HepG2 (cell line): Measurements from ENCODE around the gene F12. TPM values are rescaled to one million over a fixed set of nuclear protein-coding genes. Genes with fewer than 3 reads are reported as not detected.
A peak's percentile ranks its signal among the peaks of the same experiment; 100 is the strongest.

Source experiments
- BCL6 ChIP-seq: IDR thresholded peaks from 2 replicates; pipeline ENCODE4 v1.6.1; 2016; ENCODE audit warnings: missing genetic modification reagents, missing compliant biosample characterization
- BORCS8-MEF2B ChIP-seq: sonication (generic); formaldehyde crosslinking; IDR thresholded peaks from 2 replicates; pipeline ENCODE4 v1.8.0; 2022; ENCODE audit warnings: mild to moderate bottlenecking, missing genetic modification reagents
- FOXA1 ChIP-seq, 2 experiments: fragments of 450-650 bp in 1 of 2; sonication (generic) in 1 of 2; formaldehyde crosslinking in 1 of 2; IDR thresholded peaks; 2 replicates each; pipeline versions ENCODE4 v1.4.0 to v1.6.1; 2016 to 2020; ENCODE audit warnings: missing genetic modification reagents in 1 of 2
- MAF1 ChIP-seq: sonication (generic); formaldehyde crosslinking; IDR thresholded peaks from 2 replicates; pipeline ENCODE4 v1.5.0; 2020; ENCODE audit warnings: missing genetic modification reagents, borderline replicate concordance
- NR2C2 ChIP-seq: sonication (generic); formaldehyde crosslinking; IDR thresholded peaks from 2 replicates; pipeline ENCODE4 v1.4.0; 2020; ENCODE audit warnings: missing genetic modification reagents, mild to moderate bottlenecking, moderate library complexity, borderline replicate concordance
- PHF8 ChIP-seq: sonication (generic); formaldehyde crosslinking; IDR thresholded peaks from 2 replicates; pipeline ENCODE4 v1.5.0; 2020; ENCODE audit warnings: missing genetic modification reagents
- RFXANK ChIP-seq: IDR thresholded peaks from 2 replicates; pipeline ENCODE4 v1.6.1; 2016
- SALL2 ChIP-seq: sonication (generic); formaldehyde crosslinking; IDR thresholded peaks from 2 replicates; pipeline ENCODE4 v1.8.1; 2023; ENCODE audit warnings: mild to moderate bottlenecking, missing genetic modification reagents, inconsistent platforms
- SATB2 ChIP-seq: sonication (generic); formaldehyde crosslinking; IDR thresholded peaks from 2 replicates; pipeline ENCODE4 v1.5.0; 2020; ENCODE audit warnings: missing genetic modification reagents
- SP5 ChIP-seq: IDR thresholded peaks from 2 replicates; pipeline ENCODE4 v1.6.1; 2016; ENCODE audit warnings: low read depth, borderline replicate concordance
- SRSF4 ChIP-seq: fragments of 200-400 bp; formaldehyde crosslinking; IDR thresholded peaks from one replicate; pipeline ENCODE4 v1.6.1; 2018; ENCODE audit warnings: mild to moderate bottlenecking, low read depth, low read length, moderate library complexity; ENCODE audit not compliant: poor library complexity, severe bottlenecking
- ZBTB42 ChIP-seq: sonication (generic); formaldehyde crosslinking; IDR thresholded peaks from 2 replicates; pipeline ENCODE4 v1.5.0; 2020; ENCODE audit warnings: mild to moderate bottlenecking, missing genetic modification reagents
- ZNF264 ChIP-seq: sonication (generic); formaldehyde crosslinking; IDR thresholded peaks from 2 replicates; pipeline ENCODE4 v1.4.0; 2020; ENCODE audit warnings: missing genetic modification reagents
- ZNF317 ChIP-seq: sonication (generic); formaldehyde crosslinking; IDR thresholded peaks from 2 replicates; pipeline ENCODE4 v1.5.0; 2020; ENCODE audit warnings: mild to moderate bottlenecking, missing genetic modification reagents
- ZNF660 ChIP-seq: sonication (generic); formaldehyde crosslinking; IDR thresholded peaks from 2 replicates; pipeline ENCODE4 v1.5.1; 2020; ENCODE audit warnings: mild to moderate bottlenecking, low read depth, missing genetic modification reagents, borderline replicate concordance
- ZNF737 ChIP-seq: sonication (generic); formaldehyde crosslinking; IDR thresholded peaks from 2 replicates; pipeline ENCODE4 v1.5.0; 2020; ENCODE audit warnings: missing genetic modification reagents, mild to moderate bottlenecking, borderline replicate concordance
- ZNF75D ChIP-seq: sonication (generic); formaldehyde crosslinking; IDR thresholded peaks from 2 replicates; pipeline ENCODE4 v1.8.1; 2023; ENCODE audit warnings: missing genetic modification reagents, mild to moderate bottlenecking, borderline replicate concordance
- ZNF878 ChIP-seq: sonication (generic); formaldehyde crosslinking; IDR thresholded peaks from 2 replicates; pipeline ENCODE4 v1.8.1; 2023; ENCODE audit warnings: mild to moderate bottlenecking, missing genetic modification reagents, moderate library complexity
- polyA plus RNA-seq, 8 experiments: library from polyadenylated mRNA; depleted of rRNA in 3 of 8; stranded (reverse) in 7 of 8; unstranded in 1 of 8; fragments of >200 nt; fragmentation: Illumina TruSeq in 4 of 8; extraction: Trizol in 4 of 8; gene quantifications; 2 replicates each; pipeline versions ENCODE4 v1.2.1 to v1.2.3, GENCODE V29; 2011 to 2016; ENCODE audit warnings: low read depth in 4 of 8, missing spikeins in 1 of 8, mixed read lengths in 1 of 8; ENCODE audit not compliant: insufficient read depth in 1 of 8
- total RNA-seq, 5 experiments: library from RNA; depleted of rRNA; stranded (reverse); fragments of >200 nt; fragmentation: Illumina TruSeq; extraction: Trizol; gene quantifications; 2 replicates each; pipeline ENCODE4 v1.2.3, GENCODE V29; 2016; ENCODE audit warnings: low read depth in 1 of 5
- TF ChIP-seq, protein P1 (sequence below): sonication (generic); formaldehyde crosslinking; conservative IDR thresholded peaks from 2 replicates; pipeline ENCODE4 v1.4.0; 2020; ENCODE audit warnings: missing genetic modification reagents
- TF ChIP-seq, protein P2 (sequence below): IDR thresholded peaks from 2 replicates; pipeline ENCODE4 v1.6.1; 2016; ENCODE audit warnings: low read depth
- TF ChIP-seq, protein P3 (sequence below): sonication (generic); formaldehyde crosslinking; IDR thresholded peaks from 2 replicates; pipeline ENCODE4 v1.8.0; 2023; ENCODE audit warnings: mild to moderate bottlenecking, missing genetic modification reagents
- TF ChIP-seq, protein P4 (sequence below): sonication (generic); formaldehyde crosslinking; IDR thresholded peaks from 2 replicates; pipeline ENCODE4 v1.4.0; 2020; ENCODE audit warnings: missing genetic modification reagents, mild to moderate bottlenecking, borderline replicate concordance

F12 gene
- total and polyA plus RNA-seq, 2 of the 13 experiments (the other 11 are each of a cell fraction or from before 2014, with no cell fraction given), result 2.5 to 3.0 TPM

DNA sequence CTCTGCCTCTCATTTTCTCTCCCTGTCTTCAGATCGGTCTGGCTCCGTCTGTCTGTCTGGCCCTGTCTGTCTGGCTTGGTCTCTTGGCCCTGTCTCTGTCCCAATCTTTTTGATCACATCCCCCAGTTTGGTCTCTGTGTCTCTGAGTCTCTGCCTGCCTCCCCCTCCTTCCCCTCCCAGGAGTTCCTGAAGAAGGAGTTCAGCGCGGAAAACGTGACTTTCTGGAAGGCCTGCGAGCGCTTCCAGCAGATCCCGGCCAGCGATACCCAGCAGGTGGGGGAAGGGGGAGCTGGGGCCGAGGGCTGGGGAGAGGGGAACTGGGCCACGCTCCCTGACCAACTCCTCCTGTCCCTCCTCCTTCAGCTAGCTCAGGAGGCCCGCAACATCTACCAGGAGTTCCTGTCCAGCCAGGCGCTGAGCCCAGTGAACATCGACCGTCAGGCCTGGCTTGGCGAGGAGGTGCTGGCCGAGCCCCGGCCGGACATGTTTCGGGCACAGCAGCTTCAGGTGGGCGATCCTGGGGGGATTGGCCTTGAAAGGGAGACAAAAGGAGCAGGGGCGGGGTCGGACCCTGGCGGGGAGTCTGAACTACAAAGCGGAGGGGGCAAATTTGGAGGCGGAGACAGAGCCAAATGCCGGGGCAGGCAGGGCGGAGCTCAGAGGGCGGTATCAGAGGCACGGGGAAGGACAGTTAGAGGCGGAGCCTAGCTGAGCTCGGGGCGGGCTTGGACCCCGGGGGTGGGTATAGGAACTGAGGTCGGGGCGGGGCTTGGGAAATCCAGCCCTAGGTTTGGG is 42.6 kb downstream of the F12 start (continued):
- TF ChIP-seq ZNF660 (CRISPR knock-in tag) (no peak), PHF8 (peak; percentile 79), ZNF317 (no peak), FOXA1 (IDR thresholded peaks at IDR 0.05) (no peak), FOXA1 (CRISPR knock-in tag; IDR thresholded peaks at IDR 0.05) (no peak), SRSF4 (no peak), SP5 (CRISPR knock-in tag) (peak; percentile 77), ZBTB42 (CRISPR knock-in tag) (no peak), RFXANK (CRISPR knock-in tag) (no peak), ZNF75D (CRISPR knock-in tag) (no peak), SATB2 (CRISPR knock-in tag) (no peak), ZNF264 (CRISPR knock-in tag) (no peak), ZNF878 (0 out of 2 replicates have a peak, but pooled peaks have one; percentile 50), SALL2 (CRISPR knock-in tag) (peak; percentile 63; the same call in 1 of the 2 replicates), NR2C2 (CRISPR knock-in tag) (0 out of 2 replicates have a peak, but pooled peaks have one; percentile 33), BORCS8-MEF2B (CRISPR knock-in tag) (no peak; the same call in 1 of the 2 replicates), ZNF737 (CRISPR knock-in tag) (no peak), MAF1 (CRISPR knock-in tag) (0 out of 2 replicates have a peak, but pooled peaks have one; percentile 21), BCL6 (no peak)
- TF ChIP-seq, protein P1, sequence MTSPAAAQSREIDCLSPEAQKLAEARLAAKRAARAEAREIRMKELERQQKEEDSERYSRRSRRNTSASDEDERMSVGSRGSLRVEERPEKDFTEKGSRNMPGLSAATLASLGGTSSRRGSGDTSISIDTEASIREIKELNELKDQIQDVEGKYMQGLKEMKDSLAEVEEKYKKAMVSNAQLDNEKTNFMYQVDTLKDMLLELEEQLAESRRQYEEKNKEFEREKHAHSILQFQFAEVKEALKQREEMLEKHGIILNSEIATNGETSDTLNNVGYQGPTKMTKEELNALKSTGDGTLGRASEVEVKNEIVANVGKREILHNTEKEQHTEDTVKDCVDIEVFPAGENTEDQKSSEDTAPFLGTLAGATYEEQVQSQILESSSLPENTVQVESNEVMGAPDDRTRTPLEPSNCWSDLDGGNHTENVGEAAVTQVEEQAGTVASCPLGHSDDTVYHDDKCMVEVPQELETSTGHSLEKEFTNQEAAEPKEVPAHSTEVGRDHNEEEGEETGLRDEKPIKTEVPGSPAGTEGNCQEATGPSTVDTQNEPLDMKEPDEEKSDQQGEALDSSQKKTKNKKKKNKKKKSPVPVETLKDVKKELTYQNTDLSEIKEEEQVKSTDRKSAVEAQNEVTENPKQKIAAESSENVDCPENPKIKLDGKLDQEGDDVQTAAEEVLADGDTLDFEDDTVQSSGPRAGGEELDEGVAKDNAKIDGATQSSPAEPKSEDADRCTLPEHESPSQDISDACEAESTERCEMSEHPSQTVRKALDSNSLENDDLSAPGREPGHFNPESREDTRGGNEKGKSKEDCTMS, result no peak
- TF ChIP-seq, protein P2, sequence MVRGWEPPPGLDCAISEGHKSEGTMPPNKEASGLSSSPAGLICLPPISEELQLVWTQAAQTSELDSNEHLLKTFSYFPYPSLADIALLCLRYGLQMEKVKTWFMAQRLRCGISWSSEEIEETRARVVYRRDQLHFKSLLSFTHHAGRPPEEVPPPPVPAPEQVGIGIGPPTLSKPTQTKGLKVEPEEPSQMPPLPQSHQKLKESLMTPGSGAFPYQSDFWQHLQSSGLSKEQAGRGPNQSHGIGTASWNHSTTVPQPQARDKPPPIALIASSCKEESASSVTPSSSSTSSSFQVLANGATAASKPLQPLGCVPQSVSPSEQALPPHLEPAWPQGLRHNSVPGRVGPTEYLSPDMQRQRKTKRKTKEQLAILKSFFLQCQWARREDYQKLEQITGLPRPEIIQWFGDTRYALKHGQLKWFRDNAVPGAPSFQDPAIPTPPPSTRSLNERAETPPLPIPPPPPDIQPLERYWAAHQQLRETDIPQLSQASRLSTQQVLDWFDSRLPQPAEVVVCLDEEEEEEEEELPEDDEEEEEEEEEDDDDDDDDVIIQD, result peak; percentile 15; the same call in 1 of the 2 replicates
- TF ChIP-seq, protein P3, sequence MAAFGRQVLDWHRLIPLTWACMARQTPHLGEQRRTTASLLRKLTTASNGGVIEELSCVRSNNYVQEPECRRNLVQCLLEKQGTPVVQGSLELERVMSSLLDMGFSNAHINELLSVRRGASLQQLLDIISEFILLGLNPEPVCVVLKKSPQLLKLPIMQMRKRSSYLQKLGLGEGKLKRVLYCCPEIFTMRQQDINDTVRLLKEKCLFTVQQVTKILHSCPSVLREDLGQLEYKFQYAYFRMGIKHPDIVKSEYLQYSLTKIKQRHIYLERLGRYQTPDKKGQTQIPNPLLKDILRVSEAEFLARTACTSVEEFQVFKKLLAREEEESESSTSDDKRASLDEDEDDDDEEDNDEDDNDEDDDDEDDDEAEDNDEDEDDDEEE (CRISPR knock-in tag), result no peak
- TF ChIP-seq, protein P4, sequence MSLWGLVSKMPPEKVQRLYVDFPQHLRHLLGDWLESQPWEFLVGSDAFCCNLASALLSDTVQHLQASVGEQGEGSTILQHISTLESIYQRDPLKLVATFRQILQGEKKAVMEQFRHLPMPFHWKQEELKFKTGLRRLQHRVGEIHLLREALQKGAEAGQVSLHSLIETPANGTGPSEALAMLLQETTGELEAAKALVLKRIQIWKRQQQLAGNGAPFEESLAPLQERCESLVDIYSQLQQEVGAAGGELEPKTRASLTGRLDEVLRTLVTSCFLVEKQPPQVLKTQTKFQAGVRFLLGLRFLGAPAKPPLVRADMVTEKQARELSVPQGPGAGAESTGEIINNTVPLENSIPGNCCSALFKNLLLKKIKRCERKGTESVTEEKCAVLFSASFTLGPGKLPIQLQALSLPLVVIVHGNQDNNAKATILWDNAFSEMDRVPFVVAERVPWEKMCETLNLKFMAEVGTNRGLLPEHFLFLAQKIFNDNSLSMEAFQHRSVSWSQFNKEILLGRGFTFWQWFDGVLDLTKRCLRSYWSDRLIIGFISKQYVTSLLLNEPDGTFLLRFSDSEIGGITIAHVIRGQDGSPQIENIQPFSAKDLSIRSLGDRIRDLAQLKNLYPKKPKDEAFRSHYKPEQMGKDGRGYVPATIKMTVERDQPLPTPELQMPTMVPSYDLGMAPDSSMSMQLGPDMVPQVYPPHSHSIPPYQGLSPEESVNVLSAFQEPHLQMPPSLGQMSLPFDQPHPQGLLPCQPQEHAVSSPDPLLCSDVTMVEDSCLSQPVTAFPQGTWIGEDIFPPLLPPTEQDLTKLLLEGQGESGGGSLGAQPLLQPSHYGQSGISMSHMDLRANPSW (CRISPR knock-in tag), result no peak
